ENCODE data around the gene MTCH2.

Gene MTCH2

DNA sequence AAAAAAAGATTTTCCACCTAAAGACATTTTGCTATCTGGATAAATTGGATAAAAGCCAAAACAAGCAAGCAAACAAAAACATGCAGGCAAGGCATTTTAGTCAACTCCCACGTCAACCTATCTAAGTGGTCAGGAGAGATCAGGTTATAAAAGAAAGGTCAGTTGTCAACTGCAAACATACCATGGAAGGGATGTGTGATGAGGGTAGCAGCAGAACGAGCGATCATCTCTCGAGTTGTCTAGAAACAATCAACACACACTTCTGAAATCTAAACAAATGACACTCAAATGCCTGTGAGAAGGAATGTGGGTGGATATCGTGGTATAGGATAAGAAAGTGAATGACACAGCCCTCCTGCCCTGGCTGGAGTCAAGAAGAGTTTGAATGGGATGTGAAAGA, 10.9 kb downstream of the MTCH2 start:
- peak; percentile 45 for DNase-seq (ENCODE audit: low read depth)
- H3K4me3 ChIP-seq (ENCODE audit: low read depth, low read length) = no peak overlapping the region
- TF ChIP-seq, protein P1, sequence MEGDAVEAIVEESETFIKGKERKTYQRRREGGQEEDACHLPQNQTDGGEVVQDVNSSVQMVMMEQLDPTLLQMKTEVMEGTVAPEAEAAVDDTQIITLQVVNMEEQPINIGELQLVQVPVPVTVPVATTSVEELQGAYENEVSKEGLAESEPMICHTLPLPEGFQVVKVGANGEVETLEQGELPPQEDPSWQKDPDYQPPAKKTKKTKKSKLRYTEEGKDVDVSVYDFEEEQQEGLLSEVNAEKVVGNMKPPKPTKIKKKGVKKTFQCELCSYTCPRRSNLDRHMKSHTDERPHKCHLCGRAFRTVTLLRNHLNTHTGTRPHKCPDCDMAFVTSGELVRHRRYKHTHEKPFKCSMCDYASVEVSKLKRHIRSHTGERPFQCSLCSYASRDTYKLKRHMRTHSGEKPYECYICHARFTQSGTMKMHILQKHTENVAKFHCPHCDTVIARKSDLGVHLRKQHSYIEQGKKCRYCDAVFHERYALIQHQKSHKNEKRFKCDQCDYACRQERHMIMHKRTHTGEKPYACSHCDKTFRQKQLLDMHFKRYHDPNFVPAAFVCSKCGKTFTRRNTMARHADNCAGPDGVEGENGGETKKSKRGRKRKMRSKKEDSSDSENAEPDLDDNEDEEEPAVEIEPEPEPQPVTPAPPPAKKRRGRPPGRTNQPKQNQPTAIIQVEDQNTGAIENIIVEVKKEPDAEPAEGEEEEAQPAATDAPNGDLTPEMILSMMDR (conservative IDR thresholded peaks at IDR 0.05; ENCODE audit: low read depth, low read length) = no peak

DNA sequence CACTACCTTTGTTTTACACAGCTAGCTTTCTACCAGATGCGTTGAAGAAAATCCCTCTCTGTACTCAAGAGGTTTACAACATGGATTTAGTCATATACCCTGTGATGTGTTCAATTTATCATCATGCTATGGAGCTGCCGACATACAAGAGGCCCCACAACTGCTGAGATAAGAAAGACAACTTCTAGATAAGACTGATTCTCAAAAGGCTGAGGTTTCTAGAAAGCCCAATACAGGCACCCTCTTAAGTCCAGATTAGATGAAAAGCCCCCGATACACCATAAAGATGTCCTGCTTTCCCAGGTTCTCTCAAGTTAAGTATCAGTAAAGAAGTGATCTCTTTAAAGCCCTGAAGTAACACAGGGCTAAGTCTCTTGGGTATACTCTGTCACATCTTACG, 14.3 kb downstream of the MTCH2 start:
- TF ChIP-seq, protein P1 (conservative IDR thresholded peaks at IDR 0.05; ENCODE audit: low read depth, low read length) = no peak
- DNase-seq (ENCODE audit: low read depth) = no peak
- H3K4me3 ChIP-seq (ENCODE audit: low read depth, low read length) = no peak overlapping the region

DNA sequence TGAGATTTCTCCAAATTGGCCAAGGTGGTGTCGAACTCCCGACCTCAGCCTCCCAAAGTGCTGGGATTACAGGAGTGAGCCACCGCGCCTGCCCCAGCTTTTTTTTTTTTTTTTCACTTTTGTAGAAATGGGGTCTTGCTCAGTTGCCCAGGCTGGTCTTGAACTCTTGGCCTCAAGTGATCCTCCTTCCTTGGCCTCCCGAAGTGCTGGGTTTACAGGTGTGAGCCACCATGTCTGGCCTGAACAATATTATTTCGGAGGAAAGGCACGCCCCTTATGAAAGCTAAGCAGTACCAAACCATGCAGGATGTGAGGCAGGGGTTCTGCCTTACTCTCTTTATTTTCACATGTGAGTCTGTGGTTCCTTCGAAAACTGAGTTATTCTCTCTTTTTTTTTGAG, 16.1 kb downstream of the MTCH2 start:
- H3K4me3 ChIP-seq (ENCODE audit: low read depth, low read length) = no peak overlapping the region
- no peak for DNase-seq (ENCODE audit: low read depth)

GRCh38 chr11:47620836-47621378, 21.5 kb downstream of the MTCH2 start:
- TF ChIP-seq, protein P1 (conservative IDR thresholded peaks at IDR 0.05; ENCODE audit: low read depth, low read length) = no peak
- DNase-seq (ENCODE audit: low read depth) = no peak
- no peak overlapping the region for H3K4me3 ChIP-seq (ENCODE audit: low read depth, low read length)

More for the DNA sequence above, 16.1 kb downstream of the MTCH2 start:
- TF ChIP-seq, protein P1 (conservative IDR thresholded peaks at IDR 0.05; ENCODE audit: low read depth, low read length) = no peak

GRCh38 chr11:47617417-47617809, 24.9 kb downstream of the MTCH2 start:
- H3K4me3 ChIP-seq (ENCODE audit: low read depth, low read length) = no peak overlapping the region
- peak; percentile 84 for DNase-seq (ENCODE audit: low read depth)
- TF ChIP-seq, protein P1 (conservative IDR thresholded peaks at IDR 0.05; ENCODE audit: low read depth, low read length) = no peak

- DNase-seq (ENCODE audit: low read depth) = peak; percentile 94
These were observed 25.5 kb downstream of the MTCH2 start for GRCh38 chr11:47616726-47617416.

More at GRCh38 chr11:47616726-47617416, 25.5 kb downstream of the MTCH2 start:
- no peak overlapping the region for H3K4me3 ChIP-seq (ENCODE audit: low read depth, low read length)
- TF ChIP-seq, protein P1 (conservative IDR thresholded peaks at IDR 0.05; ENCODE audit: low read depth, low read length) = peak; percentile 99

Measured in choroid plexus epithelial cell (primary cell).